Epithelial cell of esophagus (primary cell): ENCODE data around the gene CALD1.
A peak's percentile ranks its signal among the peaks of the same experiment; 100 is the strongest.

Experiments used
- DNase-seq: peaks from one replicate; pipeline ENCODE4 v3.0.0; 2010; ENCODE audit warnings: low read depth
- H3K4me3 ChIP-seq: 2 replicates; pipeline ENCODE4 v1.5.1; 2011; ENCODE audit warnings: mild to moderate bottlenecking, low read length, control low read depth
- TF ChIP-seq, protein P1 (sequence below): IDR thresholded peaks from 2 replicates; pipeline ENCODE4 v1.5.1; 2011; ENCODE audit warnings: low read depth, mild to moderate bottlenecking, low read length, control low read depth, inconsistent platforms; ENCODE audit not compliant: insufficient read depth; ENCODE audit errors: missing control alignments

The CALD1 gene

DNA sequence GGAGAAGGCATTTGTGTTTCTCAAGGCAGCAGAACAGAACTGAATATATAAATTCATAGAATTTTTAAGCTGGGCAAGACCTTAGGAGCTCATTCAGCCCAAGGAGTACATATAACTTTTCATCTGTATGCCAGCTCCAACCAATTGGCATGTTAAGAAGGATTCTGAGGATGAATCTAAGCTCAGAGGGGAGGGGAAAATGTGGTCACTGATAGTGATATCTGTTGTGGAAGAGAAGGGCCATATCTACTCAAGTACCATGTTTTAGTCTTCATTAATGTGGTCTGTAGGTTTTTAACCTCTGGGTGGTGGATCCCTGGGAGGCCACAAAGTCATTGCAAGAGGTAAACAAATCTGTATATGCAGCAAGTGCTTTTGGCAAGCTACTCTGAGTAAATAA is 6.4 kb downstream of the CALD1 start:
- TF ChIP-seq, protein P1, sequence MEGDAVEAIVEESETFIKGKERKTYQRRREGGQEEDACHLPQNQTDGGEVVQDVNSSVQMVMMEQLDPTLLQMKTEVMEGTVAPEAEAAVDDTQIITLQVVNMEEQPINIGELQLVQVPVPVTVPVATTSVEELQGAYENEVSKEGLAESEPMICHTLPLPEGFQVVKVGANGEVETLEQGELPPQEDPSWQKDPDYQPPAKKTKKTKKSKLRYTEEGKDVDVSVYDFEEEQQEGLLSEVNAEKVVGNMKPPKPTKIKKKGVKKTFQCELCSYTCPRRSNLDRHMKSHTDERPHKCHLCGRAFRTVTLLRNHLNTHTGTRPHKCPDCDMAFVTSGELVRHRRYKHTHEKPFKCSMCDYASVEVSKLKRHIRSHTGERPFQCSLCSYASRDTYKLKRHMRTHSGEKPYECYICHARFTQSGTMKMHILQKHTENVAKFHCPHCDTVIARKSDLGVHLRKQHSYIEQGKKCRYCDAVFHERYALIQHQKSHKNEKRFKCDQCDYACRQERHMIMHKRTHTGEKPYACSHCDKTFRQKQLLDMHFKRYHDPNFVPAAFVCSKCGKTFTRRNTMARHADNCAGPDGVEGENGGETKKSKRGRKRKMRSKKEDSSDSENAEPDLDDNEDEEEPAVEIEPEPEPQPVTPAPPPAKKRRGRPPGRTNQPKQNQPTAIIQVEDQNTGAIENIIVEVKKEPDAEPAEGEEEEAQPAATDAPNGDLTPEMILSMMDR = no peak
- no peak for DNase-seq
- no peak overlapping the region for H3K4me3 ChIP-seq

DNA sequence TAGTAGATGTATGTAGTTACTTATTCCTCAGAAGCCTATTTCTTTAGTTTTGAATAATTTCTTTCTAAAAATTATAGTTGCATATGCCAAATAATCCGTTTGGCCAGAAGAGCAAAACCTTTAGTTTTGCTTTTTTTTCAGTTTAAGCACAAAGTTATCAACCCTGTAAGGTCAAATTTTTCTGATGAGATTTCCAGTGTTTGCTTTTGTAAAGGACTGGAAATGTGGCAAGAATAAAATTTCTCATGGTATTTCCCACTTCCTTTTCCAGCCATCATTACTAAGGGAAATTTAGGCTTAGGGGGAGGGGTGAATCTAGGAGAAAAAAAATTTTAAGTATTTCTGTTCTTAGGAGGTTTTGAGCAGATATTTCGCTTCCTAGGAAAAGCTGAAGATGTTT is 7.6 kb downstream of the CALD1 start:
- H3K4me3 ChIP-seq = no peak overlapping the region
- no peak for DNase-seq
- TF ChIP-seq, protein P1 = no peak

DNA sequence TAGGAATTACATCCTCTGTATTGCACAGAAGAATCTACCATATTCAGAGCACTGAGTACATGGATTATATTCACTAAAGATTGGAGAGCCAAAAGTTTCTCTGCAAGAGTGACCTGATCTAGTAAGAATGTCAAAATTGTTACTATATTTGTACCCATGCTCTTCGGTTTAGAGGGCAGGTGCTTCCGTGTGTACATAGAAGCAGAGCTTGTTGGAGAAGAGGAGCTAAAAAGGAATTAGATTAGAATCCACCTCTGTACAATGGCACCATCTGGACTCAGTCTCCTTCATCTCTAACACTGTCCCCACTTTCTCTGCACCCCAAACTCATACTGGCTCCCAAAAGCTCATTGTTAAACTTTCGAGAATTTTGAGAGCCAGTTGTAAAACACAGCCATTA is 8.3 kb downstream of the CALD1 start:
- TF ChIP-seq, protein P1 = no peak
- H3K4me3 ChIP-seq = no peak overlapping the region
- no peak for DNase-seq

DNA sequence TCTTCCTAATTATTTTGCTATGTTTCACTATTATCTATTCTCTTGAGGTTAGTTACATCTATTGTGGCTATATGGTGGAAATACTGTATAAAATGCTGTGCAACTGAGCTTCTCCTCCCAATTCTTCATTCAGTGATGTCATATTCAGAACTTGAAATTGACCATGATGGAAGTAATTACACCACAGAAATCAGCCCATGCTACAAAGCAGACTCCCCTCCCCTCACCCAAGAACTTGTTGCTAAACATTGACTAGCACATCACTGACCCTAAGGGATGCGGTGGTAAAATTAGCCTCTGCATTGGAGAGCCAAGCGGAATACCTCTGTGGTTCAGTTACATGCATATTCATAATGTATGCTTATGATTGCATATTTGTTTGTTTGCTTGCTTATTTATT is 8.8 kb downstream of the CALD1 start:
- H3K4me3 ChIP-seq = no peak overlapping the region
- DNase-seq = no peak
- TF ChIP-seq, protein P1 = no peak

DNA sequence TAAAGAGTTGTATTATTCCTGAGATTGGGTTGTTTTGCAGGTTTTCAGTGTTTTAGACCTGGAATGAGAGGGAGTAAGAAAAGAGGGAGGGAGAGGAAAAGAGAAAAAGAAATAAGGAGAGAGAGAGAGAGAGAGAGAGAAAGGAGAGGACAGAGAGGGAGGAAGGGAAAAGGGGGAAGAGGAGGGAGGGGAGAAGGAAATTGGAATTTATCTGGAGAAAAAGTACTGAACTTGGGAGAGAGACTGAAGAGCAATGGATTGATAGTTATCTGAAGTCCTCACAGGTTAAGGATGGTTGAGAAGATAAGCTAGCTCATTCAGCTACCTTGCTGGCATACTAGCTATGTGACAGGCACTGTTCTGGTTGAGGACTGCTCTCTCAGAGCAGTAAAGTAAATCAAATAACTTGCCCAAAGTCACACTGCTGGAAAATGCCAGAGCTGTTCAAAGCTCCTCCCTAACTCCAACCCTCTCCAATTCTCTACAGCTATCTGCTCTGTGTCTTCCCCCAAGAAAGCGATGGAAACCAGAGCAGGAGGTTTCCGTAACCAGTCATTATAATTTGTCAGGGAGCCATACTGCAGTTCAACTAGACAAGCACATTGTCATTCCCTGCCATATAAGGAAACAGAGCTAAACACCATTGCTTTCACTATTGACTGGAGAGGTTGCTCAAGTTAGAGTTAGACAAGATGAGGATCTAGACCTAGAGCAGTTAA is 10.7 kb downstream of the CALD1 start:
- TF ChIP-seq, protein P1 = no peak
- DNase-seq = no peak
- H3K4me3 ChIP-seq = no peak overlapping the region

DNA sequence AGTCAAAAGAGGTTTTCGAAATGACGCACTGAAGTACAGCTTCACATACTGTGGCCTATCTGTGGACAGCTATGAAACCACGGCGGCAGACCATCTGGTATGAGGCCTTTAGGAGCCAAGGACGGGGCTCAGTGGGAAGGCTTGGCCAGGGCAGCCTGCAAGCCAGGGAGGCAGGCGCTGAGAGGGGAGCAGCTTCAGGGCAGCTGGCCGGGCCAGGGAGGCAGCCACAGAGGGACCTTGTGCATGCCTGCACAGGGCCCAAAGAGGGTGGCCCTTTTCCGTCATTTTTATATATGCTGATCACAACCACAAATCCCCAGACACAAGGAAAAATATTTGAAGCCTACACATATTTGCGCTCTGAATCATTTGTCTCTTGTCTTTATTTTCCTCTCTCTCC is 13.5 kb downstream of the CALD1 start:
- DNase-seq = peak; percentile 30
- TF ChIP-seq, protein P1 = no peak
- H3K4me3 ChIP-seq = no peak overlapping the region

DNA sequence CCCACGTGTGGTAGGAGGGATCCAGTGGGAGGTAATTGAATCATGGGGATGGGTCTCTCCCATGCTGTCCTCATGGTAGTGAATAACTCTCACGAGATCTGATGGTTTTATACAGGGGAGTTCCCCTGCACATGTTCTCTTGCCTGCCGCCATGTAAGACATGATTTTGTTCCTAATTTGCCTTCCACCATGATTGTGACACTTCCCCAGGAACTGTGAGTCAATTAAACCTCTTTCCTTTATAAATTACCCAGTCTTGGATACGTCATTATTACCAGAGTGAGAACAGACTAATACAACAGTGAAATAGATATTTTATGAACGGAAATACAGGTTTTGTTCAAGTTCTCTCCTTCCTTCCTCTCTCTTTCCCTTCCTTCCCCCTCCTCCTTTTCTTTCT is 15.8 kb downstream of the CALD1 start:
- no peak for DNase-seq

More for the DNA sequence above, 15.8 kb downstream of the CALD1 start:
- TF ChIP-seq, protein P1 = no peak
- no peak overlapping the region for H3K4me3 ChIP-seq
